ENCODE data around the gene TBX2. TPM values are rescaled to one million over a fixed set of nuclear protein-coding genes. Genes with fewer than 3 reads are reported as not detected.

Gene TBX2
- total and polyA plus RNA-seq, 2 experiments from 2014 or later = 19.6 to 27.5 TPM

DNA sequence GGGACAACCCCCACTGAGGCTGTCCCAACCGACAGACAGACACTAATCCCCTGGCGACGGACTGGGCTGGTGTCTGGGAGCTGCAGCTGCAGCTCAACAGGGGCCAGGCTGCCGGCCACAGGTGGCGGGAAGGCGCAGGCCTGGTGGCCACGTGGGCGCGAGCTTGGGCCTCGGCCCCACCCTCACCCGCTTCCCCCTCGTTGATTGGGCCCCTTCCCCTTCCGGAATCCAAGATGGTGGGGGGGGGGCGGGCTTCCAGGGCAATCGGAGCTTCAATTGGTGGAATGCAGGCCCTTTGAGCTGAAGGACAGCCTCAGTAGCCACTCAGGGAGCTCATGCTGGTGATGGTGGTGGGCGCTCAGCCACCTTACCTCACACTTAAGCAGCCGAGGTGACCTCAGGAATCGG is 43.8 kb downstream of the TBX2 start:
- Histone ChIP-seq H4K20me1 (ENCODE audit: insufficient read depth, poor library complexity, severe bottlenecking) (no peaks in the 10 kb centered on the region), H3K36me3 (replicated peaks; ENCODE audit: insufficient read depth, low read depth) (no peaks in the 10 kb centered on the region), H3K79me2 (peaks cover under 1% of the 10 kb centered on the region), H3K4me2 (no peak overlapping the region), H3K27me3 (peaks cover under 1% of the 10 kb centered on the region), H3K27ac (peak overlapping the region; percentile 80), H2AFZ (no peak overlapping the region), H3K4me3 (no peak overlapping the region), H3K9me2 (replicated peaks; ENCODE audit: insufficient read depth) (no peaks in the 10 kb centered on the region), H3K4me1 (ENCODE audit: insufficient read depth) (peaks cover 18% of the 10 kb centered on the region), H3K9me3 (ENCODE audit: low read depth) (no peaks in the 10 kb centered on the region)
- no peak for DNase-seq (ENCODE audit: low spot score)
- TF ChIP-seq, protein P1, sequence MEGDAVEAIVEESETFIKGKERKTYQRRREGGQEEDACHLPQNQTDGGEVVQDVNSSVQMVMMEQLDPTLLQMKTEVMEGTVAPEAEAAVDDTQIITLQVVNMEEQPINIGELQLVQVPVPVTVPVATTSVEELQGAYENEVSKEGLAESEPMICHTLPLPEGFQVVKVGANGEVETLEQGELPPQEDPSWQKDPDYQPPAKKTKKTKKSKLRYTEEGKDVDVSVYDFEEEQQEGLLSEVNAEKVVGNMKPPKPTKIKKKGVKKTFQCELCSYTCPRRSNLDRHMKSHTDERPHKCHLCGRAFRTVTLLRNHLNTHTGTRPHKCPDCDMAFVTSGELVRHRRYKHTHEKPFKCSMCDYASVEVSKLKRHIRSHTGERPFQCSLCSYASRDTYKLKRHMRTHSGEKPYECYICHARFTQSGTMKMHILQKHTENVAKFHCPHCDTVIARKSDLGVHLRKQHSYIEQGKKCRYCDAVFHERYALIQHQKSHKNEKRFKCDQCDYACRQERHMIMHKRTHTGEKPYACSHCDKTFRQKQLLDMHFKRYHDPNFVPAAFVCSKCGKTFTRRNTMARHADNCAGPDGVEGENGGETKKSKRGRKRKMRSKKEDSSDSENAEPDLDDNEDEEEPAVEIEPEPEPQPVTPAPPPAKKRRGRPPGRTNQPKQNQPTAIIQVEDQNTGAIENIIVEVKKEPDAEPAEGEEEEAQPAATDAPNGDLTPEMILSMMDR (IDR thresholded peaks at IDR 0.05; ENCODE audit: poor library complexity) = no peak
- no peak for TF ChIP-seq EZH2 (IDR thresholded peaks at IDR 0.05; ENCODE audit: borderline replicate concordance)
- 56% methylated on average over 14 of the region's 18 CpGs for WGBS (ENCODE audit: low lambda C conversion rate, missing lambda C conversion rate)

DNA sequence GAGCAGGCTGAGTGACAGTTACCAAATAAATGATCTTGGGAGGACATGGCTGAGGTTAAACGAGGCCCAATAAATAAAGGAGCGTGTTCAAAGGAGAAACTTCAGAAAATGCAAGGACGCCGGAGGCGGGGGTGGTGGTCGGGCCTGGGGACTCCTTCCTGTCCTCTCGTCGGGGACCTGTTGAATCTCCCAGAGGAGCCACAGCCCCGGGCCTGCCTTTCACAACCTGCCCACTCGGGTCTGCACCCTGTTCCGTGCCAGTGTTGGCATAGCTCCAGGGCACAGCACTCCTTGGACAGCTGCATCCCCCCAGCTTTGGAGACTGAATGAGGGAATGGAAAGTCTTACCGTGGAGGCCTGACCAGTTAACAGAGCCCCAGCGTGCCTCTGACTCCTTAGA is 44.4 kb downstream of the TBX2 start:
- TF ChIP-seq EZH2phosphoT487 (IDR thresholded peaks at IDR 0.05; ENCODE audit: low read depth, severe bottlenecking, unreplicated experiment) (no peak), EZH2 (IDR thresholded peaks at IDR 0.05; ENCODE audit: borderline replicate concordance) (no peak)
- TF ChIP-seq, protein P1 (IDR thresholded peaks at IDR 0.05; ENCODE audit: poor library complexity) = no peak
- peak overlapping the region; percentile 80 for H3K27ac ChIP-seq

DNA sequence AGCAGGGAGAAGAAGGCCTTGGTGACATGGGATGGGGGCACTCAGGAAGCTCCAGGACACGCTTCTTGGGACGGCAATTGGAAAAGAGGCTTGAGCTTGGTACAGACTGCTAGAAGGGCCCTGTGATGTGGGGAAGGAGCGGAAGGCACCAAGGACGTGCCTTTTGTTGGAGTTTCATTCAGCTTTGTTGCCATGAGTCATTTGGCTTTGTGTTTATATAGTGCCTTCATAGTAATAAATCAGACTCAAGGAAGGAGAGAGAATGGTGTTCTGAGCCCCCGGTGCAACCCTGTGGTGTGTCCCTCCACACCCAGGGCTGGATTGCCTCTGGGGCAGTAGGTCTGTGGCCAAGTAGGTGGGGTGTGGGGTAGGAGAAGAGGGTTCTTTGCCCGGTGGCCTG is 45.2 kb downstream of the TBX2 start:
- Histone ChIP-seq H4K20me1 (ENCODE audit: insufficient read depth, poor library complexity, severe bottlenecking) (no peaks in the 10 kb centered on the region), H3K4me3 (no peak overlapping the region), H3K36me3 (replicated peaks; ENCODE audit: insufficient read depth, low read depth) (no peaks in the 10 kb centered on the region), H2AFZ (no peak overlapping the region), H3K9me2 (replicated peaks; ENCODE audit: insufficient read depth) (no peaks in the 10 kb centered on the region), H3K27me3 (peaks cover 2% of the 10 kb centered on the region), H3K4me1 (ENCODE audit: insufficient read depth) (peaks cover 18% of the 10 kb centered on the region), H3K4me2 (no peak overlapping the region), H3K9me3 (ENCODE audit: low read depth) (no peaks in the 10 kb centered on the region), H3K27ac (peak overlapping the region; percentile 80), H3K79me2 (peaks cover 14% of the 10 kb centered on the region)
- DNase-seq (ENCODE audit: low spot score) = peak; percentile 62
- TF ChIP-seq EZH2 (IDR thresholded peaks at IDR 0.05; ENCODE audit: borderline replicate concordance) = no peak
- TF ChIP-seq, protein P1 (IDR thresholded peaks at IDR 0.05; ENCODE audit: poor library complexity) = no peak
- TF ChIP-seq EZH2phosphoT487 (IDR thresholded peaks at IDR 0.05; ENCODE audit: low read depth, severe bottlenecking, unreplicated experiment) = no peak
- 52% methylated on average over 6 of the region's 6 CpGs for WGBS (ENCODE audit: low lambda C conversion rate, missing lambda C conversion rate)

More for the DNA sequence above, 44.4 kb downstream of the TBX2 start:
- no peak for DNase-seq (ENCODE audit: low spot score)
- H3K9me2 ChIP-seq (replicated peaks; ENCODE audit: insufficient read depth) = no peaks in the 10 kb centered on the region
- WGBS (ENCODE audit: low lambda C conversion rate, missing lambda C conversion rate) = 90% methylated on average over 13 of the region's 13 CpGs
- peaks cover 2% of the 10 kb centered on the region for H3K27me3 ChIP-seq
- no peaks in the 10 kb centered on the region for H3K9me3 ChIP-seq (ENCODE audit: low read depth)
- H3K4me3 ChIP-seq = no peak overlapping the region
- no peak overlapping the region for H3K4me2 ChIP-seq
- peaks cover 18% of the 10 kb centered on the region for H3K4me1 ChIP-seq (ENCODE audit: insufficient read depth)
- no peaks in the 10 kb centered on the region for H3K36me3 ChIP-seq (replicated peaks; ENCODE audit: insufficient read depth, low read depth)
- no peak overlapping the region for H2AFZ ChIP-seq
- H3K79me2 ChIP-seq = peaks cover 6% of the 10 kb centered on the region
- H4K20me1 ChIP-seq (ENCODE audit: insufficient read depth, poor library complexity, severe bottlenecking) = no peaks in the 10 kb centered on the region

DNA sequence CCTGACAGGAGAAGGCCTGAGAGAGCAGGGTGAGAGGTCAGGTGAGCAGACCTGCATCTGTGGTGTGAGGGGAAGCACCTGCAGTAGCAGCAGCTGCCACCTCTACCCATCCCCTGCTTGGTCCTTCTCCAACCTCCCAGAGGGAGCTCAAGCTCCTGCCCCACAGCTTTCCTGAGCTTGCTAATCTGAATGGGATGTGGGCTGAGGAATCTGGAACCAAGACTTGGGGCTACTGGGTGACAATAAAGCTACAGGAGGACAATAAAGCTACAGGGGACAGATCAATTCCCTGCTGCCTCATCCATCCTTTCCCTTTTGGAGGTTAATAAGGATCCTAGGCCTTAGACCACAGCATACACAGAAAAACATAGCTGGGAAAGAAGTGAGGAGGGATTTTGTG is 47.7 kb downstream of the TBX2 start:
- Histone ChIP-seq H3K4me1 (ENCODE audit: insufficient read depth) (peaks cover 12% of the 10 kb centered on the region), H4K20me1 (ENCODE audit: insufficient read depth, poor library complexity, severe bottlenecking) (no peaks in the 10 kb centered on the region), H3K4me2 (no peak overlapping the region), H3K27ac (no peak overlapping the region), H3K4me3 (no peak overlapping the region), H3K9me2 (replicated peaks; ENCODE audit: insufficient read depth) (no peaks in the 10 kb centered on the region), H3K36me3 (replicated peaks; ENCODE audit: insufficient read depth, low read depth) (no peaks in the 10 kb centered on the region), H3K9me3 (ENCODE audit: low read depth) (no peaks in the 10 kb centered on the region), H2AFZ (no peak overlapping the region), H3K27me3 (peaks cover 13% of the 10 kb centered on the region), H3K79me2 (peaks cover 23% of the 10 kb centered on the region)
- TF ChIP-seq EZH2phosphoT487 (IDR thresholded peaks at IDR 0.05; ENCODE audit: low read depth, severe bottlenecking, unreplicated experiment) = no peak
- no peak for TF ChIP-seq EZH2 (IDR thresholded peaks at IDR 0.05; ENCODE audit: borderline replicate concordance)
- TF ChIP-seq, protein P1 (IDR thresholded peaks at IDR 0.05; ENCODE audit: poor library complexity) = no peak
- no peak for DNase-seq (ENCODE audit: low spot score)
